GM18867 (cell line): ENCODE measurements around the gene PRM3.

Source experiments
- ATAC-seq: cut with Tn5 transposase; IDR thresholded peaks from one replicate; pipeline ENCODE4 v1.9.1; 2021; ENCODE audit warnings: mild to moderate bottlenecking, moderate library complexity; ENCODE audit not compliant: unreplicated experiment

Gene PRM3

GRCh38 chr16:11283820-11284248, 10.4 kb upstream of the PRM3 start:
- ATAC-seq: no peak

DNA sequence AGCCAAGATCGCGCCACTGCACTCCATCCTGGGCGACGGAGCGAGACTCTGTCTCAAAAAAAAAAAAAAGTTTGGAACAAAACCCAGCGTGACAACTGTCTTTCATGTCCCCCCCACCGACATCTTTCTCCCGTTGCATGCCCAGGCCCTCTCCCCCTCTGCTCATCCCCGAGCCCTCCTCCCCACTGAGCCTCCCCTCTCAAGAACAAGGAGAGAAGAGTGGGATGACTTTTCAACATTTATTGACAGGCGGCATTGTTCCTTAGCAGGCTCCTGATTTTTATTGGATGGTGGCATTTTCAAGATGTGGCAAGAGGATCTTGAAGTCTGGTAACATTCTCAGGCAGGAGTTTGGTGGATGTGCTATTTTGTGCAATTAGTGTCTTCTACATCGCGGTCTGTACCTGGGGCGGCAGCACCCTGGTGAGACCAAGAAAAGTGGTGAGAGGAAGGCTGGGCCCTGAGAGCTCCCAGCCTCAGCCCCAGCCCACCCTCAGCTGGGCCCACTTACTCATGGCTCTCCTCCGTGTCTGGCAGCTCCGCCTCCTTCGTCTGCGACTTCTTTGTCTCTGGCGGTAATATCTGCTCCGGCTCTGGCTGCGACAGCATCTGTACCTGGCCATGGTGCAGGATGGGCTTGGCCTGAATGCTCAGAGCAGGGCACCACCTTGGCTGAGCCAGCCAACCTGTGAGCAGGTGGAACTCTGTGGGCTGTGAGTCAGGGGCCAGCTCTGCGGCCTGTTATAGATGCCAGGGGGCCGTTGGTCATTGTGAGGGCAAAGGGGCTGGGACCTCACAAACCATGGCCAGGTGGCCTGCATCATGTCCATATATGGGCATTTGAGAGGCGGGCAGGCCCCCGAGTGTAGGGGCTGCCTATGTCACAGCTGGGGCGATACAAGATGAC, 7.4 kb upstream of the PRM3 start, which contains the start of gene PRM1:
PRM1 (minus strand) TSS at position 715 of the 907 bp plus-strand sequence; CDS start at position 623, 92 bp downstream.
- no peak for ATAC-seq

GRCh38 chr16:11278681-11279628, 5.5 kb upstream of the PRM3 start:
- ATAC-seq: no peak

GRCh38 chr16:11277607-11278337, 4.3 kb upstream of the PRM3 start:
- no peak for ATAC-seq

DNA sequence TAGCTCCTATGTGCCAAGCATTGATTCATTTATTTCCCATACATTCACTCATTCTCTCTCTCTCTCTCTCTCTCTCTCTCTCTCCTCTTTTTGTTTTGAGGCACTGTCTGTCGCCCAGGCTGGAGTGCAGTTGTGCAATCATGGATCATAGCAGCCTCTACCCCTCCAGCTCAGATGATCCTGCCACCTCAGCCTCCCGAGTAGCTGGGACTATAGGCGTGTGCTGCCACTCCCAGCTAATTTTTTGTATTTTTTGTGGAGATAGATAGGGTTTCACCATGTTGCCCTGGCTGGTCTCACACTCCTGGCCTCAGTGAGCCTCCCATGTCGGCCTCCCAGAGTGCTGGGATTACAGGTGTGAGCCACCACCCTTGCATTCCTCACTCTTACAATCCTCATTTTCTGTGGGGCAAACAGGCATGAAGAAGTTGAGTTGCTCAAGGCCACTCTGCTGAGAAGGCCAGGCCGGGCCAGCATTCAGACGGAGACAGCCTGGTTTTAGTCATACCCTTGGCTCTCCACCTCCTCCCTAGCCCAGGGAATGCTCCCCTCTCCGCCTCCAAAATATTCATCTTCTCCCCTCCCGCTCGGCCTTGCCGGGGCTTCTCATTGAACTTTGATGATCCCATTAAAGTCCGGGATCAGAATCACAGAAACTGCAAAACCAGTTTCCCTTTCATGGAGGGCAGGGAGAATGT, 3.6 kb upstream of the PRM3 start:
- ATAC-seq: no peak

DNA sequence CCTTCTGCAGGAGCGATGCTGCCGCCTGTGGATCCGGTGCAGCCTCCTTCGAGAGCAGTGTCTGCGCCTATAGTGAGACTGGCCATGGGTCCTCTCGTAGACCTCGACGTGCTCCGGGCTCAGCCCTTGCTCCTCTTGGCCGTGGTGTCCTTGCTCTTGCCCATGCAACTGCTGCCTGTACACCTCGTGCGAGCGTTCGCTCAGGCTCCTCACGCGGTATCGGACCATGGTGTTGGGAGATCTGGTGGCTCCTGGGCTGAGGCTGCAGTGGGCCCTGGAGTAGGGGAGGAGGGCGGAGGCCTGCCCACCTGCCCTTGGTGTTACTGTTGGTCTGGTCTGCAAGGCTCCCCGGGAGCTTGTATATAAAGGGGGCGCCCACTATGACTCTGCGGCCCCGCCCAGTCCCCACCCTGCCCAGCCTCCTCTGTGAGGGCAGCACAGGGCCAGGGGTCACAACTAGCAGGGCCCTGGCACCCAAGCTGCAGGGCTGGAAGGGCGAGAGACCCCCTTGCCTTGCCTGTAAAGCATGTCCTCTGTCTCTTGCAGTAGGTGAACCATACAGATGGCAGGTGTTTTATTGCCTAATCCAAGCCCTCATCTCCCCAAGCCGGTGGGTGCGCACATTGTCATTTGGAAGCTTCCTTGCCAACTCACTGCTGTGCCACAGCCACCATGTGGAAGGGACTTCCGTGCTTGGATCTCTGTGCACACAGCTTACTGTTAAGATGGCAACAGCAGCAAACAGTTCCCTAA, 2.9 kb upstream of the PRM3 start, which contains the start of gene PRM2:
PRM2 (minus strand) TSS at position 338 of the 753 bp plus-strand sequence; CDS start at position 228, 110 bp downstream.
- ATAC-seq: no peak

GRCh38 chr16:11274964-11275363, 1.5 kb upstream of the PRM3 start:
- no peak for ATAC-seq

- ATAC-seq: no peak
These were observed 394 bp upstream of the PRM3 start for GRCh38 chr16:11273721-11274324.

GRCh38 chr16:11272484-11272883, 945 bp downstream of the PRM3 start:
- ATAC-seq: no peak

GRCh38 chr16:11271610-11272009, 1.8 kb downstream of the PRM3 start:
- ATAC-seq: no peak

- ATAC-seq: no peak
These were observed 2.7 kb downstream of the PRM3 start for GRCh38 chr16:11270602-11271162.

- ATAC-seq: no peak
These were observed 4.5 kb downstream of the PRM3 start, which contains the start of gene TNP2 for GRCh38 chr16:11268921-11269375. TSS of gene TNP2 (minus strand) at chr16:11269325. CDS start at chr16:11269262, 63 bp downstream.

DNA sequence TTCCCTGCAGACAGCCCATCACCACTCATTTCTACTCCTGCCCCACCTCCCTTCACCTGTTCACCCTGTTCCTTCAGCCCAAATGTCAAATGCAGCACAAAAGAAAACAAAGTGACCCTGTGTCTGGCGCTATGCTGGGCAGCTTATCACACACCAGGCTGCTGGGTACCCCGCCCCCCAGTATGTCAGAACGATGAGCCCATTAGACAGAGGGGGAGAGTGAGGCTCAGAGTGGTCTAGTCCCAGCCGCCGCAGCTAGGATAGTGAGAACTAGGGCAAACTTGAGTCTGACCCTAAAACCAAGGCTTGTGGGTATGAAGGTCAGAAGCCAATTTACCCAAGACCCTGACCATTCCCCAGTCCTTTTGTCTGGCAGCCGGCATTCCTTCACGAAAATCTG, 8.3 kb downstream of the PRM3 start:
- no peak for ATAC-seq

GRCh38 chr16:11264155-11264832, 9.1 kb downstream of the PRM3 start:
- ATAC-seq: no peak

DNA sequence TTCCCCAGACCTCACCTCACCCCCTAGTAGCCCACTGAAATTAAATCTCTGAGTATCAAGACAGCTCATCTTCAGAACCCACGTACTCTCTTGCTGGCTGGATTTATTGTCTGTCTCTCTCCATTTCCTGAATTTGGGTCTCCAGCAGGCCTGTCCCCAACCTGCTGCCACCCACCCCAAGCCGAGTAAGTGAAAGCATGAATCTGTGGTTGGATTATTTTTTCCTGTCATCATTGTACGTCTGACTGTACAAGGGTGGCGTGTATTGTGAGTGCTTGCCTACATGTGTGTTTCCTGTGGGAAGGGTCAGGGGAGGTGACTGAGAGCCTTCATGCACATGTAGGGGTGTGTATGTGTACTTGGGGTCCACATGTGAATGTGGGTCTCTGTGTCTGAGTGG, 9.7 kb downstream of the PRM3 start:
- no peak for ATAC-seq

- ATAC-seq: no peak
These were observed 10.5 kb downstream of the PRM3 start for GRCh38 chr16:11262915-11263314.

- ATAC-seq: no peak
These were observed 12.8 kb downstream of the PRM3 start for GRCh38 chr16:11260596-11260966.
